OCI-LY1 (cell line): ENCODE data around the gene CCDC8.

Experiments used
- H2AFZ ChIP-seq: fragments of 200-600 bp; sonication (generic), shearing (Covaris generic); 2 replicates; pipeline ENCODE4 v1.6.0; 2014; ENCODE audit warnings: antibody characterized with exemption, mild to moderate bottlenecking, low read length
- H3F3A ChIP-seq: fragments of 200-600 bp; sonication (generic), shearing (Covaris generic); 2 replicates; pipeline ENCODE4 v1.6.0; 2014; ENCODE audit warnings: mild to moderate bottlenecking, antibody characterized with exemption, low read length, moderate library complexity; ENCODE audit not compliant: insufficient read depth
- H3K27ac ChIP-seq: fragments of 200-600 bp; sonication (generic); 2 replicates; pipeline ENCODE4 v1.5.1; 2014; ENCODE audit warnings: low read length, mixed run types, mild to moderate bottlenecking, low read depth; ENCODE audit not compliant: poor library complexity, severe bottlenecking
- H3K27me3 ChIP-seq: fragments of 200-600 bp; sonication (generic); 2 replicates; pipeline ENCODE4 v1.6.0; 2014; ENCODE audit warnings: antibody characterized with exemption, mild to moderate bottlenecking, low read length, moderate library complexity; ENCODE audit not compliant: insufficient read depth
- H3K36me3 ChIP-seq: fragments of 200-600 bp; sonication (generic); 2 replicates; pipeline ENCODE4 v1.6.1; 2014; ENCODE audit warnings: mild to moderate bottlenecking, antibody characterized with exemption, low read length, moderate library complexity, mixed read lengths; ENCODE audit not compliant: insufficient read depth
- H3K4me1 ChIP-seq: fragments of 200-600 bp; sonication (generic); 2 replicates; pipeline ENCODE4 v1.5.1; 2014; ENCODE audit warnings: mild to moderate bottlenecking, low read length, moderate library complexity; ENCODE audit not compliant: insufficient read depth, severe bottlenecking
- H3K4me2 ChIP-seq: fragments of 200-600 bp; sonication (generic), shearing (Covaris generic); 2 replicates; pipeline ENCODE4 v1.6.1; 2014; ENCODE audit warnings: low read length
- H3K4me3 ChIP-seq: fragments of 200-600 bp; sonication (generic); 2 replicates; pipeline ENCODE4 v1.5.1; 2014; ENCODE audit warnings: low read length, low read depth, mild to moderate bottlenecking, mixed read lengths; ENCODE audit not compliant: poor library complexity, severe bottlenecking
- H3K79me2 ChIP-seq: fragments of 200-600 bp; shearing (Covaris generic); 2 replicates; pipeline ENCODE4 v1.6.1; 2016; ENCODE audit warnings: mixed run types, low read length, mixed read lengths; ENCODE audit not compliant: insufficient read depth
- H3K9ac ChIP-seq: fragments of 200-600 bp; sonication (generic), shearing (Covaris generic); 2 replicates; pipeline ENCODE4 v1.6.1; 2014; ENCODE audit warnings: mild to moderate bottlenecking, low read length, mixed read lengths
- H3K9me2 ChIP-seq: fragments of 200-600 bp; sonication (generic), shearing (Covaris generic); 2 replicates; pipeline ENCODE4 v1.6.1; 2014; ENCODE audit warnings: low read depth, mild to moderate bottlenecking, low read length, mixed read lengths
- H3K9me3 ChIP-seq: fragments of 200-600 bp; shearing (Covaris generic); 2 replicates; pipeline ENCODE4 v1.6.1; 2014; ENCODE audit warnings: low read length, mixed read lengths
- H4K20me1 ChIP-seq: fragments of 200-600 bp; sonication (generic), shearing (Covaris generic); 2 replicates; pipeline ENCODE4 v1.6.0; 2016; ENCODE audit warnings: mild to moderate bottlenecking, low read length; ENCODE audit not compliant: insufficient read depth
- CTCF ChIP-seq: fragments of 200-600 bp; sonication (generic), shearing (Covaris generic); IDR thresholded peaks from 2 replicates; pipeline ENCODE4 v1.5.1; 2017; ENCODE audit warnings: mild to moderate bottlenecking, antibody characterized with exemption, low read length, moderate library complexity, mixed read lengths
- EZH2 ChIP-seq: fragments of 200-600 bp; sonication (generic), shearing (Covaris generic); IDR thresholded peaks from 2 replicates; pipeline ENCODE4 v1.8.0; 2017; ENCODE audit warnings: borderline replicate concordance, mixed run types, mild to moderate bottlenecking, antibody characterized with exemption, low read length, moderate library complexity, mixed read lengths

Gene CCDC8

GRCh38 chr19:46386151-46386550 is 27.2 kb downstream of the CCDC8 start:
- H3K27ac ChIP-seq, result no peak overlapping the region
- H3K4me2 ChIP-seq, result no peak overlapping the region
- H3K9ac ChIP-seq, result no peak overlapping the region
- H3K79me2 ChIP-seq, result no peaks in the 10 kb centered on the region
- no peak for TF ChIP-seq EZH2
- TF ChIP-seq CTCF, result no peak
- no peaks in the 10 kb centered on the region for H3K27me3 ChIP-seq
- peaks cover 92% of the 10 kb centered on the region for H3K36me3 ChIP-seq
- H3K9me2 ChIP-seq, result no peaks in the 10 kb centered on the region
- no peaks in the 10 kb centered on the region for H4K20me1 ChIP-seq
- H3K4me1 ChIP-seq, result no peaks in the 10 kb centered on the region
- H3F3A ChIP-seq, result no peaks in the 10 kb centered on the region
- no peak overlapping the region for H2AFZ ChIP-seq
- no peak overlapping the region for H3K4me3 ChIP-seq
- H3K9me3 ChIP-seq, result no peaks in the 10 kb centered on the region

- no peak overlapping the region for H3K4me3 ChIP-seq
- H3K79me2 ChIP-seq, result no peaks in the 10 kb centered on the region
- H3K9me3 ChIP-seq, result no peaks in the 10 kb centered on the region
- H3K4me2 ChIP-seq, result no peak overlapping the region
- TF ChIP-seq EZH2, result no peak
- TF ChIP-seq CTCF, result no peak
- no peaks in the 10 kb centered on the region for H3F3A ChIP-seq
- H4K20me1 ChIP-seq, result no peaks in the 10 kb centered on the region
- no peaks in the 10 kb centered on the region for H3K9me2 ChIP-seq
- no peak overlapping the region for H3K9ac ChIP-seq
- H2AFZ ChIP-seq, result no peak overlapping the region
- no peaks in the 10 kb centered on the region for H3K4me1 ChIP-seq
- H3K27me3 ChIP-seq, result no peaks in the 10 kb centered on the region
- no peak overlapping the region for H3K27ac ChIP-seq
- H3K36me3 ChIP-seq, result peaks cover 92% of the 10 kb centered on the region
Measured at GRCh38 chr19:46385636-46386035, 27.7 kb downstream of the CCDC8 start.

GRCh38 chr19:46384396-46384795 is 29.0 kb downstream of the CCDC8 start:
- Histone ChIP-seq H3K9me2 (no peaks in the 10 kb centered on the region), H3K27ac (no peak overlapping the region), H3K79me2 (no peaks in the 10 kb centered on the region), H3F3A (no peaks in the 10 kb centered on the region), H3K4me1 (no peaks in the 10 kb centered on the region), H3K27me3 (no peaks in the 10 kb centered on the region), H3K36me3 (peaks cover 92% of the 10 kb centered on the region), H3K9ac (no peak overlapping the region), H4K20me1 (no peaks in the 10 kb centered on the region), H3K9me3 (no peaks in the 10 kb centered on the region), H3K4me3 (no peak overlapping the region), H3K4me2 (no peak overlapping the region), H2AFZ (no peak overlapping the region)
- TF ChIP-seq EZH2, result no peak
- TF ChIP-seq CTCF, result no peak
